Endothelial cell of umbilical vein (primary cell): Measurements from ENCODE around the gene MAX.

ENCODE experiments used
- CTCF ChIP-seq, 2 donors: IDR thresholded peaks; 1 replicate in 1 of 2; 2 replicates in 1 of 2; pipeline ENCODE4 v1.5.1; 2011; ENCODE audit warnings: low read length in 2 of 2, mild to moderate bottlenecking in 2 of 2, moderate library complexity in 2 of 2, control low read depth in 1 of 2, inconsistent platforms in 1 of 2, low read depth in 1 of 2; ENCODE audit not compliant: insufficient read depth in 1 of 2; ENCODE audit errors: extremely low read depth in 1 of 2
- MYC ChIP-seq: IDR thresholded peaks from one replicate; pipeline ENCODE4 v1.6.1; 2011; ENCODE audit warnings: mild to moderate bottlenecking, low read depth, low read length
- POLR2A ChIP-seq: IDR thresholded peaks from 2 replicates; pipeline ENCODE4 v1.6.1; 2012; ENCODE audit warnings: low read depth, mild to moderate bottlenecking, control low read depth, low read length

GRCh38 chr14:65132855-65133254 is 30.5 kb upstream of the MAX start:
- TF ChIP-seq POLR2A (no peak), CTCF (IDR thresholded peaks at IDR 0.05; ENCODE audit: extremely low read depth in 1 of 2, insufficient read depth in 1 of 2, low read depth in 1 of 2, low read length in 2 of 2) (no peak), MYC (no peak)
